ENCODE data around the gene RPS6KA1. TPM values are rescaled to one million over a fixed set of nuclear protein-coding genes. Genes with fewer than 3 reads are reported as not detected.

Gene RPS6KA1
- total and polyA plus RNA-seq, 10 of the 15 experiments (the other 5 are each of a cell fraction or from before 2014, with no cell fraction given) = 5.0 to 136 (median 91.5) TPM

DNA sequence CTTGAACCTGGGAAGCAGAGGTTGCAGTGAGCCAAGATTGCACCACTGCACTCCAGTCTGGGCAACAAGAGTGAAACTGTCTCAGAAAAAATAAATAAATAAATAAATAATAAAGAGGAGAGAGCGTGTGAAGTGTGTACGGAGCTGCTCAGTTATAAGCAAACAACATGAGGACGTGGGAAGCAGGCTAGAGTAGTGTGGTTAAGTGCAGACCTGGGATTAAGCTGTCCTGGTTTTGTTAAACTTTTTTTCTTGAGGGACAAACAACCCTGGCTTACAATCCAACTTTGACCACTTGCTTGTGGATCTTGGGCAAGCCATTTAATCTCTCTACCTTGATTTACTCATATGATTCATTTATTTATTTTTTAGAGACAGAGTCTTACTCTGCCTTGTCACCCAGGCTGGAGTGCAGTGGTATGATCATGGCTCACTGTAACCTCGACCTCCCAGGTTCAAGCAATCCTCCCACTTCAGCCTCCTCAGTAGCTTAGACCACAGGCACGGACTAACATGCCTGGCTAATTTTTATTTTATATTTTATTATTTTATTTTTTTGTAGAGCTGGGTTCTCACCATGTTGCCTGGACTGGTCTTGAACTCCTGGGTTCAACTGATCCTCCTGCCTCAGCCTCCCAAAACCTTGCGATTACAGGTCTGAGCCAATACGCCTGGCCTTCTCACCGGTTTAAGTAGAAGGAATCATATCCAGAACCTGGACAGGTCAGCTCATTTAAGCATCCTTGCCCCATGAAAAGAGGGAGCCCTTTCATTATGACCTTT is 52.7 kb downstream of the RPS6KA1 start:
- SMC1A ChIA-PET (ENCODE audit: uncharacterized antibody, unreplicated experiment) = interaction anchor here (0.6 to 3.9 kb wide), 15 partner anchors 13 to 238 kb away, joined by 3 to 15 read pairs (median 4); partner anchors contain the start of gene DHDDS

DNA sequence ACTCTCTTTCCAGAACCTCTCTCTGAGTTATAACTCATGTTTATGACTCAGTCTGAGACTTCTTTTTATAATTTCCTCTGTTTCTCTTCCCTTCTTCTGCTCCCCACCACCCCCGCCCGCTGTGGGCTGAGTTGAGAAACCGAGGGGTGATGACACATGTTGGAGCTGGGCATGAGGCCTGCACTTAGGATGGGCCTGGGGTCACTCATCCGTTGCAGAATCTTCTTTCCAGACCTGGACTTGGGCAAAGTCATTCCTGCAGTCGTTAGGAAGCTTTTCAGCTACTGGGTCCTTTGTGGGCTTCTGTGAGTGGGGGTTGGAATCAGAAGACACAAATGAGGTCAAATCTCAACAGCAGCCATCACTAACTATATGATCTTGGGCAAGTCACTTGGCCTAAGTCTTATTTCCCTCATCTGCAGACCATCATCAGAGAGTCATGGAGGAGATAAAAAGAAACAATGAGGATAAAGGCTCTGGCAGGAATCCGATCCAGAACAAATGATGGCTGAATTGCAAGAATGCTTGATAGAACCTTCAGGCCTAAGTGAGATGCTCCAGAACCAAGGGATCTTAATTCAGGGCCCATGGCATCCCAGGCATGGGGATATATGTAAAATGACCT is 53.4 kb downstream of the RPS6KA1 start:
- RAD21 ChIA-PET (ENCODE audit: unreplicated experiment) = interaction anchor here (0.6 to 3.7 kb wide), 10 partner anchors 12 to 206 kb away, joined by 3 to 20 read pairs (median 8); partner anchors contain the start of gene PIGV
- BruUV-seq (replicated peaks) = no TSS peak
- ATAC-seq (peak; percentile 67), FAIRE-seq (no peak), DNase-seq (ENCODE audit: low read depth, low spot score) (peak; percentile 56)
- no peaks in the 10 kb centered on the region for H3K27me3 ChIP-seq (replicated peaks in 1 of 2; ENCODE audit: control insufficient read depth in 2 of 2, insufficient read depth in 2 of 2, low read length in 1 of 2)
- peak overlapping the region; percentile 12; the same call in 1 of the 2 replicates for H2AFZ ChIP-seq (ENCODE audit: control insufficient read depth, low read depth, low read length)
- intact Hi-C loops (cut with micrococcal nuclease; ENCODE audit: unreplicated experiment) (loop anchor here (2.0 to 5.0 kb wide), 2 partner anchors 40 to 81 kb away; no protein-coding TSS in a partner anchor), in situ Hi-C loops (cut with MboI) (no loop called here)
- H3K27ac ChIP-seq (ENCODE audit: control insufficient read depth, insufficient read depth) = peak overlapping the region; percentile 87
- peak overlapping the region; percentile 5; the same call in 1 of the 2 replicates for H3K4me2 ChIP-seq (ENCODE audit: control insufficient read depth, insufficient read depth)
- no peaks in the 10 kb centered on the region for H3K9me3 ChIP-seq (replicated peaks; ENCODE audit: control insufficient read depth, insufficient read depth, low read length)
- H3K4me1 ChIP-seq (ENCODE audit: control insufficient read depth, insufficient read depth, low read length) = peaks cover 56% of the 10 kb centered on the region
- CTCF ChIA-PET = interaction anchor here (0.6 to 13.1 kb wide), 19 partner anchors 8 to 249 kb away, joined by 3 to 123 read pairs (median 4); no protein-coding TSS in a partner anchor
- peak overlapping the region; percentile 9; the same call in 1 of the 2 replicates for H3K9ac ChIP-seq (ENCODE audit: control insufficient read depth, insufficient read depth, low read length)
- H3K4me3 ChIP-seq = no peak overlapping the region
- no peaks in the 10 kb centered on the region for H4K20me1 ChIP-seq (ENCODE audit: control insufficient read depth, insufficient read depth)
- no peaks in the 10 kb centered on the region for H3K36me3 ChIP-seq (ENCODE audit: control insufficient read depth in 2 of 2, insufficient read depth in 2 of 2, low read length in 1 of 2)
- SMC1A ChIA-PET (ENCODE audit: uncharacterized antibody, unreplicated experiment) = interaction anchor here (0.6 to 3.9 kb wide), 16 partner anchors 10 to 237 kb away, joined by 3 to 15 read pairs (median 4); partner anchors contain the start of gene DHDDS
- no peaks in the 10 kb centered on the region for H3K79me2 ChIP-seq (ENCODE audit: control insufficient read depth, insufficient read depth, low read length)
- POLR2A ChIA-PET = interaction anchor here (0.6 to 3.3 kb wide), 9 partner anchors 16 to 372 kb away, joined by 3 to 9 read pairs (median 4); no protein-coding TSS in a partner anchor
- WGBS (ENCODE audit: insufficient coverage, insufficient replicate concordance, low lambda C conversion rate, missing lambda C conversion rate) = 17% methylated on average over 6 of the region's 6 CpGs
- TF ChIP-seq, protein P1, sequence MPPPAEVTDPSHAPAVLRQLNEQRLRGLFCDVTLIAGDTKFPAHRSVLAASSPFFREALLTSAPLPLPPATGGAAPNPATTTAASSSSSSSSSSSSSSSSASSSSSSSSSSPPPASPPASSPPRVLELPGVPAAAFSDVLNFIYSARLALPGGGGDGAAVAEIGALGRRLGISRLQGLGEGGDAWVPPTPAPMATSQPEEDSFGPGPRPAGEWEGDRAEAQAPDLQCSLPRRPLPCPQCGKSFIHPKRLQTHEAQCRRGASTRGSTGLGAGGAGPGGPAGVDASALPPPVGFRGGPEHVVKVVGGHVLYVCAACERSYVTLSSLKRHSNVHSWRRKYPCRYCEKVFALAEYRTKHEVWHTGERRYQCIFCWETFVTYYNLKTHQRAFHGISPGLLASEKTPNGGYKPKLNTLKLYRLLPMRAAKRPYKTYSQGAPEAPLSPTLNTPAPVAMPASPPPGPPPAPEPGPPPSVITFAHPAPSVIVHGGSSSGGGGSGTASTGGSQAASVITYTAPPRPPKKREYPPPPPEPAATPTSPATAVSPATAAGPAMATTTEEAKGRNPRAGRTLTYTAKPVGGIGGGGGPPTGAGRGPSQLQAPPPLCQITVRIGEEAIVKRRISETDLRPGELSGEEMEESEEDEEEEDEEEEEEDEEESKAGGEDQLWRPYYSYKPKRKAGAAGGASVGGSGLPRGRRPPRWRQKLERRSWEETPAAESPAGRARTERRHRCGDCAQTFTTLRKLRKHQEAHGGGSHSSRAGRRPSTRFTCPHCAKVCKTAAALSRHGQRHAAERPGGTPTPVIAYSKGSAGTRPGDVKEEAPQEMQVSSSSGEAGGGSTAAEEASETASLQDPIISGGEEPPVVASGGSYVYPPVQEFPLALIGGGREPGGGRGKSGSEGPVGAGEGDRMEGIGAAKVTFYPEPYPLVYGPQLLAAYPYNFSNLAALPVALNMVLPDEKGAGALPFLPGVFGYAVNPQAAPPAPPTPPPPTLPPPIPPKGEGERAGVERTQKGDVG (CRISPR knock-in tag; IDR thresholded peaks at IDR 0.05) = no peak
- no peak for TF ChIP-seq WRNIP1 (IDR thresholded peaks at IDR 0.05; ENCODE audit: borderline replicate concordance, low read depth, low read length)
- TF ChIP-seq, protein P2, sequence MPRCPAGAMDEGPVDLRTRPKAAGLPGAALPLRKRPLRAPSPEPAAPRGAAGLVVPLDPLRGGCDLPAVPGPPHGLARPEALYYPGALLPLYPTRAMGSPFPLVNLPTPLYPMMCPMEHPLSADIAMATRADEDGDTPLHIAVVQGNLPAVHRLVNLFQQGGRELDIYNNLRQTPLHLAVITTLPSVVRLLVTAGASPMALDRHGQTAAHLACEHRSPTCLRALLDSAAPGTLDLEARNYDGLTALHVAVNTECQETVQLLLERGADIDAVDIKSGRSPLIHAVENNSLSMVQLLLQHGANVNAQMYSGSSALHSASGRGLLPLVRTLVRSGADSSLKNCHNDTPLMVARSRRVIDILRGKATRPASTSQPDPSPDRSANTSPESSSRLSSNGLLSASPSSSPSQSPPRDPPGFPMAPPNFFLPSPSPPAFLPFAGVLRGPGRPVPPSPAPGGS (IDR thresholded peaks at IDR 0.05; ENCODE audit: borderline replicate concordance, insufficient read depth, low read depth, low read length, poor library complexity, severe bottlenecking) = peak; percentile 80

More for the DNA sequence above, 52.7 kb downstream of the RPS6KA1 start:
- H4K20me1 ChIP-seq (ENCODE audit: control insufficient read depth, insufficient read depth) = no peaks in the 10 kb centered on the region
- ATAC-seq (peak; percentile 5; the same call in 1 of the 3 replicates), DNase-seq (ENCODE audit: low read depth, low spot score) (no peak), FAIRE-seq (peak; percentile 23)
- in situ Hi-C loops (cut with MboI) = no loop called here
- H3K27ac ChIP-seq (ENCODE audit: control insufficient read depth, insufficient read depth) = peak overlapping the region; percentile 87
- ChIA-PET RAD21 (ENCODE audit: unreplicated experiment) (interaction anchor here (0.6 to 3.7 kb wide), 9 partner anchors 9 to 207 kb away, joined by 3 to 20 read pairs (median 9); partner anchors contain the start of gene PIGV), CTCF (interaction anchor here (0.6 to 13.1 kb wide), 19 partner anchors 9 to 250 kb away, joined by 3 to 123 read pairs (median 3); no protein-coding TSS in a partner anchor), POLR2A (interaction anchor here (0.6 to 3.3 kb wide), 8 partner anchors 37 to 371 kb away, joined by 3 to 9 read pairs (median 4); no protein-coding TSS in a partner anchor)
- BruUV-seq (replicated peaks) = no TSS peak
- TF ChIP-seq GABPA (IDR thresholded peaks at IDR 0.05; ENCODE audit: low read depth) (peak; percentile 40; the same call in 1 of the 2 replicates), GATAD2B (conservative IDR thresholded peaks at IDR 0.05; ENCODE audit: low read depth) (no peak)
- H3K4me1 ChIP-seq (ENCODE audit: control insufficient read depth, insufficient read depth, low read length) = peaks cover 63% of the 10 kb centered on the region
- H3K9me3 ChIP-seq (replicated peaks; ENCODE audit: control insufficient read depth, insufficient read depth, low read length) = no peaks in the 10 kb centered on the region
- no peak overlapping the region for H3K4me3 ChIP-seq
- H3K27me3 ChIP-seq (replicated peaks in 1 of 2; ENCODE audit: control insufficient read depth in 2 of 2, insufficient read depth in 2 of 2, low read length in 1 of 2) = no peaks in the 10 kb centered on the region
- no peaks in the 10 kb centered on the region for H3K79me2 ChIP-seq (ENCODE audit: control insufficient read depth, insufficient read depth, low read length)
- H3K36me3 ChIP-seq (ENCODE audit: control insufficient read depth in 2 of 2, insufficient read depth in 2 of 2, low read length in 1 of 2) = no peaks in the 10 kb centered on the region
- H2AFZ ChIP-seq (ENCODE audit: control insufficient read depth, low read depth, low read length) = no peak overlapping the region
- no peak overlapping the region for H3K9ac ChIP-seq (ENCODE audit: control insufficient read depth, insufficient read depth, low read length)
- 33% methylated on average over 8 of the region's 8 CpGs for WGBS (ENCODE audit: insufficient coverage, insufficient replicate concordance, low lambda C conversion rate, missing lambda C conversion rate)
- peak overlapping the region; percentile 34; the same call in 1 of the 2 replicates for H3K4me2 ChIP-seq (ENCODE audit: control insufficient read depth, insufficient read depth)
- intact Hi-C loops (cut with micrococcal nuclease; ENCODE audit: unreplicated experiment) = loop anchor here (2.0 to 5.0 kb wide), 2 partner anchors 39 to 80 kb away; no protein-coding TSS in a partner anchor
